SJCRH30 (cell line): ENCODE results near the gene SMYD3. TPM values are rescaled to one million over a fixed set of nuclear protein-coding genes. Genes with fewer than 3 reads are reported as not detected.

ENCODE experiments used
- DNase-seq, 2 experiments: peaks; one replicate each; pipeline ENCODE4 v3.0.0-alpha.2; 2015 to 2020
- H3K27ac ChIP-seq: fragments of 250-450 bp; sonication (Bioruptor Pico); 2 replicates; pipeline ENCODE4 v1.5.1; 2020; ENCODE audit warnings: mild to moderate bottlenecking, moderate library complexity
- H3K27me3 ChIP-seq: fragments of 250-450 bp; sonication (Bioruptor Pico); 2 replicates; pipeline ENCODE4 v1.5.1; 2020; ENCODE audit warnings: mild to moderate bottlenecking, moderate library complexity
- H3K36me3 ChIP-seq: fragments of 250-450 bp; sonication (Bioruptor Pico); 2 replicates; pipeline ENCODE4 v1.5.1; 2020; ENCODE audit warnings: mild to moderate bottlenecking, moderate library complexity
- H3K4me1 ChIP-seq: fragments of 250-450 bp; sonication (Bioruptor Pico); 2 replicates; pipeline ENCODE4 v1.5.1; 2020; ENCODE audit warnings: mild to moderate bottlenecking, moderate library complexity
- H3K4me3 ChIP-seq: fragments of 250-450 bp; sonication (Bioruptor Pico); 2 replicates; pipeline ENCODE4 v1.5.1; 2020; ENCODE audit warnings: mild to moderate bottlenecking, moderate library complexity
- H3K9me3 ChIP-seq: fragments of 250-450 bp; sonication (Bioruptor Pico); replicated peaks from 2 replicates; pipeline ENCODE4 v1.5.1; 2020; ENCODE audit warnings: mild to moderate bottlenecking, moderate library complexity
- total RNA-seq: library from RNA; depleted of rRNA; stranded (reverse); fragments of >200 nt; shearing (Covaris generic); gene quantifications from 2 replicates; pipeline ENCODE4 v1.2.3, GENCODE V29; 2014

SMYD3 gene
- total RNA-seq, 1 experiment from 2014 or later: 18.1 TPM

GRCh38 chr1:246317332-246318035 is 189.6 kb downstream of the SMYD3 start:
- no peak overlapping the region for H3K4me3 ChIP-seq
- no peak overlapping the region for H3K27ac ChIP-seq
- peaks cover 23% of the 10 kb centered on the region for H3K4me1 ChIP-seq
- no peaks in the 10 kb centered on the region for H3K9me3 ChIP-seq
- H3K36me3 ChIP-seq: no peaks in the 10 kb centered on the region
- no peaks in the 10 kb centered on the region for H3K27me3 ChIP-seq
- DNase-seq: no peak

- H3K27me3 ChIP-seq: no peaks in the 10 kb centered on the region
- H3K4me3 ChIP-seq: no peak overlapping the region
- H3K4me1 ChIP-seq: no peaks in the 10 kb centered on the region
Measured at GRCh38 chr1:246311461-246311860, 195.6 kb downstream of the SMYD3 start.

GRCh38 chr1:246309247-246309884 is 197.7 kb downstream of the SMYD3 start:
- Histone ChIP-seq H3K27me3 (no peaks in the 10 kb centered on the region), H3K9me3 (no peaks in the 10 kb centered on the region), H3K4me3 (no peak overlapping the region), H3K27ac (no peak overlapping the region), H3K36me3 (no peaks in the 10 kb centered on the region), H3K4me1 (no peaks in the 10 kb centered on the region)
- DNase-seq: no peak

More at GRCh38 chr1:246311461-246311860, 195.6 kb downstream of the SMYD3 start:
- no peaks in the 10 kb centered on the region for H3K9me3 ChIP-seq
- no peaks in the 10 kb centered on the region for H3K36me3 ChIP-seq
- DNase-seq: no peak
- H3K27ac ChIP-seq: no peak overlapping the region

GRCh38 chr1:246308533-246309075 is 198.5 kb downstream of the SMYD3 start:
- H3K4me1 ChIP-seq: no peaks in the 10 kb centered on the region
- no peaks in the 10 kb centered on the region for H3K27me3 ChIP-seq
- H3K9me3 ChIP-seq: no peaks in the 10 kb centered on the region
- no peak overlapping the region for H3K27ac ChIP-seq
- H3K4me3 ChIP-seq: no peak overlapping the region
- H3K36me3 ChIP-seq: no peaks in the 10 kb centered on the region
- DNase-seq: no peak

GRCh38 chr1:246306415-246307037 is 200.6 kb downstream of the SMYD3 start:
- no peak overlapping the region for H3K4me3 ChIP-seq
- no peak overlapping the region for H3K27ac ChIP-seq
- no peak for DNase-seq
- H3K36me3 ChIP-seq: no peaks in the 10 kb centered on the region
- no peaks in the 10 kb centered on the region for H3K9me3 ChIP-seq
- H3K27me3 ChIP-seq: no peaks in the 10 kb centered on the region
- H3K4me1 ChIP-seq: no peaks in the 10 kb centered on the region

- no peaks in the 10 kb centered on the region for H3K27me3 ChIP-seq
- no peaks in the 10 kb centered on the region for H3K36me3 ChIP-seq
- H3K4me3 ChIP-seq: no peak overlapping the region
- no peak overlapping the region for H3K27ac ChIP-seq
- DNase-seq: no peak
- no peaks in the 10 kb centered on the region for H3K9me3 ChIP-seq
- no peaks in the 10 kb centered on the region for H3K4me1 ChIP-seq
Measured at GRCh38 chr1:246304484-246305259, 202.4 kb downstream of the SMYD3 start.

GRCh38 chr1:246302711-246303317 is 204.3 kb downstream of the SMYD3 start:
- no peak overlapping the region for H3K4me3 ChIP-seq
- H3K4me1 ChIP-seq: no peaks in the 10 kb centered on the region
- no peak overlapping the region for H3K27ac ChIP-seq
- H3K9me3 ChIP-seq: no peaks in the 10 kb centered on the region
- no peak for DNase-seq
- no peaks in the 10 kb centered on the region for H3K27me3 ChIP-seq
- no peaks in the 10 kb centered on the region for H3K36me3 ChIP-seq

GRCh38 chr1:246302251-246302625 is 204.8 kb downstream of the SMYD3 start:
- no peaks in the 10 kb centered on the region for H3K27me3 ChIP-seq
- H3K4me3 ChIP-seq: no peak overlapping the region
- DNase-seq: no peak
- no peaks in the 10 kb centered on the region for H3K36me3 ChIP-seq
- H3K9me3 ChIP-seq: no peaks in the 10 kb centered on the region
- H3K27ac ChIP-seq: no peak overlapping the region
- H3K4me1 ChIP-seq: no peaks in the 10 kb centered on the region

GRCh38 chr1:246301553-246302250 is 205.4 kb downstream of the SMYD3 start:
- no peaks in the 10 kb centered on the region for H3K4me1 ChIP-seq
- H3K4me3 ChIP-seq: no peak overlapping the region
- no peaks in the 10 kb centered on the region for H3K9me3 ChIP-seq
- H3K36me3 ChIP-seq: no peaks in the 10 kb centered on the region
- DNase-seq: no peak
- H3K27me3 ChIP-seq: no peaks in the 10 kb centered on the region
- H3K27ac ChIP-seq: no peak overlapping the region

GRCh38 chr1:246300626-246301549 is 206.2 kb downstream of the SMYD3 start:
- H3K27ac ChIP-seq: no peak overlapping the region
- no peaks in the 10 kb centered on the region for H3K4me1 ChIP-seq
- no peaks in the 10 kb centered on the region for H3K9me3 ChIP-seq
- DNase-seq: no peak
- H3K36me3 ChIP-seq: no peaks in the 10 kb centered on the region
- no peaks in the 10 kb centered on the region for H3K27me3 ChIP-seq
- no peak overlapping the region for H3K4me3 ChIP-seq

- no peaks in the 10 kb centered on the region for H3K9me3 ChIP-seq
- H3K36me3 ChIP-seq: no peaks in the 10 kb centered on the region
- no peak overlapping the region for H3K4me3 ChIP-seq
- H3K27me3 ChIP-seq: no peaks in the 10 kb centered on the region
- H3K4me1 ChIP-seq: no peaks in the 10 kb centered on the region
- no peak overlapping the region for H3K27ac ChIP-seq
- no peak for DNase-seq
Measured at GRCh38 chr1:246297279-246298265, 209.5 kb downstream of the SMYD3 start.

GRCh38 chr1:246295968-246296367 is 211.1 kb downstream of the SMYD3 start:
- no peak for DNase-seq
- no peaks in the 10 kb centered on the region for H3K9me3 ChIP-seq
- H3K4me1 ChIP-seq: no peaks in the 10 kb centered on the region
- no peak overlapping the region for H3K27ac ChIP-seq
- H3K27me3 ChIP-seq: no peaks in the 10 kb centered on the region
- H3K36me3 ChIP-seq: no peaks in the 10 kb centered on the region
- no peak overlapping the region for H3K4me3 ChIP-seq
